Endodermal cell (in vitro differentiated cells): ENCODE results near the gene CEP85. TPM values are rescaled to one million over a fixed set of nuclear protein-coding genes. Genes with fewer than 3 reads are reported as not detected.

Experiments used
- DNase-seq: peaks from one replicate; pipeline ENCODE4 v3.0.0-alpha.2; 2017
- H3K27ac ChIP-seq: 2 replicates; pipeline ENCODE4 v1.5.1; 2013; ENCODE audit warnings: mild to moderate bottlenecking, low read depth, low read length, moderate library complexity
- H3K27me3 ChIP-seq: 2 replicates; pipeline ENCODE4 v1.6.1; 2013; ENCODE audit warnings: mild to moderate bottlenecking, low read length, moderate library complexity; ENCODE audit not compliant: insufficient read depth, control insufficient read depth, poor library complexity, severe bottlenecking
- H3K36me3 ChIP-seq: 2 replicates; pipeline ENCODE4 v1.7.0; 2013; ENCODE audit warnings: mild to moderate bottlenecking, low read length, moderate library complexity; ENCODE audit not compliant: control insufficient read depth, insufficient read depth
- H3K4me1 ChIP-seq: one replicate; pipeline ENCODE4 v1.7.0; 2013; ENCODE audit warnings: low read length; ENCODE audit not compliant: control insufficient read depth, insufficient read depth
- H3K4me3 ChIP-seq: 2 replicates; pipeline ENCODE4 v1.5.1; 2013; ENCODE audit warnings: mild to moderate bottlenecking, low read length, moderate library complexity
- H3K9ac ChIP-seq: 2 replicates; pipeline ENCODE4 v1.6.1; 2013; ENCODE audit warnings: mild to moderate bottlenecking, low read length, moderate library complexity; ENCODE audit not compliant: poor library complexity, severe bottlenecking; ENCODE audit errors: extremely low read depth
- H3K9me3 ChIP-seq: 2 replicates; pipeline ENCODE4 v1.6.1; 2013; ENCODE audit warnings: mild to moderate bottlenecking, low read length, moderate library complexity; ENCODE audit not compliant: control insufficient read depth
- H3K27ac Mint-ChIP-seq: 2 replicates; pipeline ENCODE4 v1.8.0; 2020; ENCODE audit warnings: mixed read lengths
- H3K27me3 Mint-ChIP-seq: 2 replicates; pipeline ENCODE4 v1.8.0; 2021; ENCODE audit warnings: mild to moderate bottlenecking, mixed read lengths; ENCODE audit not compliant: insufficient read depth
- H3K36me3 Mint-ChIP-seq: 2 replicates; pipeline ENCODE4 v1.8.0; 2020; ENCODE audit warnings: low read depth, mixed read lengths
- H3K4me1 Mint-ChIP-seq: 2 replicates; pipeline ENCODE4 v1.8.0; 2020; ENCODE audit warnings: mixed read lengths
- H3K4me3 Mint-ChIP-seq: 2 replicates; pipeline ENCODE4 v1.8.0; 2020; ENCODE audit warnings: mild to moderate bottlenecking, moderate library complexity, mixed read lengths
- H3K9me3 Mint-ChIP-seq: 2 replicates; pipeline ENCODE4 v1.8.0; 2020; ENCODE audit warnings: mild to moderate bottlenecking, mixed read lengths
- WGBS, 2 experiments: methylation state at CpG; one replicate each; pipeline versions ENCODE4 v1.1.5 to v1.1.7; 2013; ENCODE audit warnings: missing lambda C conversion rate in 2 of 2, mixed read lengths in 1 of 2; ENCODE audit not compliant: insufficient coverage in 1 of 2, insufficient read length in 1 of 2; 5-methylcytosine and 5-hydroxymethylcytosine counted together
- total RNA-seq, 2 donors: library from RNA; stranded (reverse); fragmentation: NEBNext Ultra II Directional in 1 of 2; extraction: Animal tissue kit (Norgen Biotek cat#: 25700) in 1 of 2; gene quantifications; 2 replicates in 1 of 2; 3 replicates in 1 of 2; pipeline ENCODE4 v1.2.1, GENCODE V29; 2021
- TF ChIP-seq, protein P1 (sequence below): fragments of 200-600 bp; sonication (generic); conservative IDR thresholded peaks from 2 replicates; pipeline ENCODE4 v1.5.0; 2021; ENCODE audit warnings: antibody characterized with exemption, mild to moderate bottlenecking

Gene CEP85
- total RNA-seq, 2 donors from 2014 or later, result 25.6 to 43.6 TPM

- peak overlapping the region; percentile 59 for H3K27ac Mint-ChIP-seq
- TF ChIP-seq, protein P1, sequence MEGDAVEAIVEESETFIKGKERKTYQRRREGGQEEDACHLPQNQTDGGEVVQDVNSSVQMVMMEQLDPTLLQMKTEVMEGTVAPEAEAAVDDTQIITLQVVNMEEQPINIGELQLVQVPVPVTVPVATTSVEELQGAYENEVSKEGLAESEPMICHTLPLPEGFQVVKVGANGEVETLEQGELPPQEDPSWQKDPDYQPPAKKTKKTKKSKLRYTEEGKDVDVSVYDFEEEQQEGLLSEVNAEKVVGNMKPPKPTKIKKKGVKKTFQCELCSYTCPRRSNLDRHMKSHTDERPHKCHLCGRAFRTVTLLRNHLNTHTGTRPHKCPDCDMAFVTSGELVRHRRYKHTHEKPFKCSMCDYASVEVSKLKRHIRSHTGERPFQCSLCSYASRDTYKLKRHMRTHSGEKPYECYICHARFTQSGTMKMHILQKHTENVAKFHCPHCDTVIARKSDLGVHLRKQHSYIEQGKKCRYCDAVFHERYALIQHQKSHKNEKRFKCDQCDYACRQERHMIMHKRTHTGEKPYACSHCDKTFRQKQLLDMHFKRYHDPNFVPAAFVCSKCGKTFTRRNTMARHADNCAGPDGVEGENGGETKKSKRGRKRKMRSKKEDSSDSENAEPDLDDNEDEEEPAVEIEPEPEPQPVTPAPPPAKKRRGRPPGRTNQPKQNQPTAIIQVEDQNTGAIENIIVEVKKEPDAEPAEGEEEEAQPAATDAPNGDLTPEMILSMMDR, result no peak
- peaks cover 26% of the 10 kb centered on the region for H3K4me1 Mint-ChIP-seq
- H3K4me3 ChIP-seq, result no peak overlapping the region
- no peak overlapping the region for H3K27ac ChIP-seq
- no peaks in the 10 kb centered on the region for H3K4me1 ChIP-seq
- peaks cover 13% of the 10 kb centered on the region for H3K36me3 Mint-ChIP-seq
- no peaks in the 10 kb centered on the region for H3K27me3 ChIP-seq
- no peaks in the 10 kb centered on the region for H3K9me3 Mint-ChIP-seq
- no peaks in the 10 kb centered on the region for H3K36me3 ChIP-seq
- DNase-seq, result no peak
- 94 to 100% methylated on average over 4 to 9 of the region's 9 CpGs for WGBS, 2 experiments
- no peak overlapping the region for H3K4me3 Mint-ChIP-seq
- H3K27me3 Mint-ChIP-seq, result peaks cover 4% of the 10 kb centered on the region
- H3K9ac ChIP-seq, result no peak overlapping the region
- H3K9me3 ChIP-seq, result no peaks in the 10 kb centered on the region
Measured at GRCh38 chr1:26318338-26319064, 84.5 kb downstream of the CEP85 start.

GRCh38 chr1:26320896-26321295 lies 86.9 kb downstream of the CEP85 start:
- H3K4me3 Mint-ChIP-seq, result no peak overlapping the region
- H3K27ac Mint-ChIP-seq, result no peak overlapping the region
- Histone ChIP-seq H3K27me3 (no peaks in the 10 kb centered on the region), H3K4me1 (no peaks in the 10 kb centered on the region), H3K36me3 (no peaks in the 10 kb centered on the region), H3K9ac (no peak overlapping the region), H3K4me3 (no peak overlapping the region), H3K9me3 (no peaks in the 10 kb centered on the region), H3K27ac (no peak overlapping the region)
- DNase-seq, result no peak
- H3K9me3 Mint-ChIP-seq, result no peaks in the 10 kb centered on the region
- H3K27me3 Mint-ChIP-seq, result no peaks in the 10 kb centered on the region
- 70 to 85% methylated on average over 2 of the region's 2 CpGs for WGBS, 2 experiments
- TF ChIP-seq, protein P1, result no peak
- H3K36me3 Mint-ChIP-seq, result peaks cover 30% of the 10 kb centered on the region
- H3K4me1 Mint-ChIP-seq, result peaks cover 26% of the 10 kb centered on the region

DNA sequence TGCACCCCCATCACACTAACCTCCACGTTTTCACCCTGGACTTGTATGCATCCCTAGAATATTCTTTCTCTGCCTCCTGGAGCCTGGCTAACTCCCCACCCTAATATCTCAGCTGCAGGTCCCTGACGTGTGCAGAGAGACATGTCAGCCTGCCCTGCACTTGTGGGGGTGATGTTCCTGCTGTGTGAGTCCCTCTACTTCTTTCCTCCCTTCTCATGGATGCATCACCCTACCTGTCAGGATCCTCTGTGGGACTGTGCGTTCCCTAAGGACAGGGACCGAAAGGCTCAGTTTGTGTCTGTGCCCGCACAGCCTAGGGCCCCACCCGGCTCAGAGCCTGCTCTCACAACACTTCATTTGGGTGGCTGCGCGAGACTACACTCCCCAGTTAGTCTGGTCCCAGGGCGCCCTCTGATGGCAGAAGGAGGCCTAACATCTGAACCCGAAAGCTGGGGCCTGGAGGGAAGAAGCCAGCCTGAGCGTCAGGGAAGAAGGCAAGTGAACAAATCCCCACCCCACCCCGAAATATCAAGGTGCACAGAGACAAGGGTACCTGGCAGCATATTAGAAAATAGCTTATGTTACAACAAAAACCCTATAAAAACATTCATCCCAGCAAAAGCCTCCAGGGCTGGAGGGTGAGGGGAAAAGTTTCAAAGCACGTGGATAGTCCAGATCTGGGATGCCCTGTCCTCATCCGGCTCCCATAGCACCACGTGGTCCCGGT lies 87.5 kb downstream of the CEP85 start:
- H3K4me3 Mint-ChIP-seq, result no peak overlapping the region
- H3K4me1 Mint-ChIP-seq, result peaks cover 23% of the 10 kb centered on the region
- H3K9me3 ChIP-seq, result no peaks in the 10 kb centered on the region
- H3K4me1 ChIP-seq, result no peaks in the 10 kb centered on the region
- H3K36me3 ChIP-seq, result no peaks in the 10 kb centered on the region
- H3K27ac Mint-ChIP-seq, result no peak overlapping the region
- H3K4me3 ChIP-seq, result no peak overlapping the region
- no peaks in the 10 kb centered on the region for H3K27me3 ChIP-seq
- peak; percentile 98 for DNase-seq
- WGBS, 2 experiments, result 44 to 67% methylated on average over 1 to 16 of the region's 16 CpGs
- H3K36me3 Mint-ChIP-seq, result peaks cover 30% of the 10 kb centered on the region
- TF ChIP-seq, protein P1, result peak; percentile 91
- no peak overlapping the region for H3K9ac ChIP-seq
- no peaks in the 10 kb centered on the region for H3K27me3 Mint-ChIP-seq
- no peak overlapping the region for H3K27ac ChIP-seq
- H3K9me3 Mint-ChIP-seq, result no peaks in the 10 kb centered on the region
